ENCODE measurements around the gene SMIM26. TPM values are rescaled to one million over a fixed set of nuclear protein-coding genes. Genes with fewer than 3 reads are reported as not detected.

SMIM26 gene
- total and polyA plus RNA-seq, 9 of the 15 experiments (the other 6 are each of a cell fraction or from before 2014, with no cell fraction given), result 46.9 to 186 (median 86.5) TPM

- TF ChIP-seq BRF2 (IDR thresholded peaks at IDR 0.05; ENCODE audit: borderline replicate concordance, insufficient read depth, insufficient read length) (no peak), MEF2D (tag; conservative IDR thresholded peaks at IDR 0.05; ENCODE audit: low read depth) (no peak), POLR3G (IDR thresholded peaks at IDR 0.05; ENCODE audit: extremely low read depth, insufficient read length, insufficient replicate concordance) (no peak), MXD1 (CRISPR knock-in tag; IDR thresholded peaks at IDR 0.05; ENCODE audit: borderline replicate concordance, poor library complexity, severe bottlenecking) (no peak), MCM7 (IDR thresholded peaks at IDR 0.05) (no peak), ZBTB17 (CRISPR knock-in tag; IDR thresholded peaks at IDR 0.05) (no peak), HNRNPLL (IDR thresholded peaks at IDR 0.05; ENCODE audit: low read depth, low read length, poor library complexity, severe bottlenecking) (peak; percentile 17), CBX8 (IDR thresholded peaks at IDR 0.05; ENCODE audit: borderline replicate concordance, extremely low read depth, low read depth, low read length, poor library complexity, severe bottlenecking) (no peak), ZNF444 (CRISPR knock-in tag; IDR thresholded peaks at IDR 0.05) (no peak), GATAD2B (IDR thresholded peaks at IDR 0.05; ENCODE audit: borderline replicate concordance) (no peak), ZNF766 (CRISPR knock-in tag; conservative IDR thresholded peaks at IDR 0.05) (peak; percentile 51; the same call in 1 of the 2 replicates), RREB1 (CRISPR knock-in tag; IDR thresholded peaks at IDR 0.05) (no peak), MECOM (CRISPR knock-in tag; IDR thresholded peaks at IDR 0.05) (no peak), SRSF7 (optimal IDR thresholded peaks at IDR 0.05; ENCODE audit: low read depth, low read length) (no peak), CTBP1 (IDR thresholded peaks at IDR 0.05; ENCODE audit: borderline replicate concordance) (peak; percentile 47; the same call in 1 of the 2 replicates), FOXJ3 (CRISPR knock-in tag; IDR thresholded peaks at IDR 0.05) (no peak), HLTF (IDR thresholded peaks at IDR 0.05) (no peak), HMG20B (CRISPR knock-in tag; IDR thresholded peaks at IDR 0.05) (no peak), ZNF41 (CRISPR knock-in tag; conservative IDR thresholded peaks at IDR 0.05) (no peak), GABPA (tag; conservative IDR thresholded peaks at IDR 0.05; ENCODE audit: low read depth) (peak; percentile 97)
Observed at GRCh38 chr20:18566892-18567738, at the start of gene SMIM26 (continued).
